DND-41 (cell line): Measurements from ENCODE around the gene EPB41L4A.

ENCODE experiments used
- EZH2 ChIP-seq: IDR thresholded peaks from 3 replicates; pipeline ENCODE4 v1.6.1; 2012; ENCODE audit warnings: borderline replicate concordance, low read depth, mild to moderate bottlenecking, moderate library complexity, low read length, inconsistent platforms; ENCODE audit not compliant: severe bottlenecking
- TF ChIP-seq, protein P1 (sequence below): IDR thresholded peaks from 2 replicates; pipeline ENCODE4 v1.5.1; 2012; ENCODE audit warnings: borderline replicate concordance, low read length, moderate library complexity, mild to moderate bottlenecking; ENCODE audit not compliant: poor library complexity, severe bottlenecking; ENCODE audit errors: extremely low read depth

DNA sequence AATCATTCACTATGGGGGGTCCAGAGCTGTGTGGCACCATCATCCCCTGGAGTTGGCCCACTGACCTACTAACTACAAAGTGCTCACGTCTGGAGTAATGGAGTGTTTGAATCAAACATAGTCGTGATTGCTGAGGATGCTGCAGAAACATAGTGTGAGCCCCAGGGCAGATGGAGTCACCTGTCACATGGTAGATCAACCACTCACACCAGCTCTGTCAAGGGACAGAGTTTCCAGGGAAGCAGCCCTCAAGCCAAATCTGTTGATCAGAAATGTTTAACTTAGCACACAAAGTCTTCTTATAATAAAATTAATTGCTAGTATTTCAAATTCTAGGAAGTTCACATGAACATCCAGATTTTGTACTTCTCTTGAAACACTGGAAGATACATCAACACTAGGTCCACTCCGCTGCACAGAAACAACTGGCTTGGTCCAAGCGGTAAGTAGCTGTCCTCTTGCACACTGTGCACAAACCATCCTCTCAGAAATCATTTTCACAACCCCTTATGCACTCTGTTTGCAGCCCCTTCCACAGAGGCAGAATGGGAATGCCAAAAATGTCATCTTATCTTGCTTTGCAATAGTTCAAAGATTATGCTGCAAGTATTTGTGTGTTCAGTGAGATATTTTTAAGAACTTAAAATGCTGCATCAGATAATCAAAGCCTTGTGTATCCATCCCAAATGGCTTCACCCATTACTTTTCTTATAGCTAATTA lies 191.0 kb downstream of the EPB41L4A start:
- TF ChIP-seq, protein P1, sequence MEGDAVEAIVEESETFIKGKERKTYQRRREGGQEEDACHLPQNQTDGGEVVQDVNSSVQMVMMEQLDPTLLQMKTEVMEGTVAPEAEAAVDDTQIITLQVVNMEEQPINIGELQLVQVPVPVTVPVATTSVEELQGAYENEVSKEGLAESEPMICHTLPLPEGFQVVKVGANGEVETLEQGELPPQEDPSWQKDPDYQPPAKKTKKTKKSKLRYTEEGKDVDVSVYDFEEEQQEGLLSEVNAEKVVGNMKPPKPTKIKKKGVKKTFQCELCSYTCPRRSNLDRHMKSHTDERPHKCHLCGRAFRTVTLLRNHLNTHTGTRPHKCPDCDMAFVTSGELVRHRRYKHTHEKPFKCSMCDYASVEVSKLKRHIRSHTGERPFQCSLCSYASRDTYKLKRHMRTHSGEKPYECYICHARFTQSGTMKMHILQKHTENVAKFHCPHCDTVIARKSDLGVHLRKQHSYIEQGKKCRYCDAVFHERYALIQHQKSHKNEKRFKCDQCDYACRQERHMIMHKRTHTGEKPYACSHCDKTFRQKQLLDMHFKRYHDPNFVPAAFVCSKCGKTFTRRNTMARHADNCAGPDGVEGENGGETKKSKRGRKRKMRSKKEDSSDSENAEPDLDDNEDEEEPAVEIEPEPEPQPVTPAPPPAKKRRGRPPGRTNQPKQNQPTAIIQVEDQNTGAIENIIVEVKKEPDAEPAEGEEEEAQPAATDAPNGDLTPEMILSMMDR: no peak
- TF ChIP-seq EZH2: no peak
